Thyroid gland (tissue), 4 donors: ENCODE data around the gene TTC12. TPM values are rescaled to one million over a fixed set of nuclear protein-coding genes. Genes with fewer than 3 reads are reported as not detected.

Source experiments
- DNase-seq, 2 donors: peaks; one replicate each; pipeline ENCODE4 v3.0.0-alpha.2; 2019
- H3K27ac ChIP-seq, 3 donors: fragments of 200-600 bp; sonication (generic); 1 replicate in 2 of 3; 2 replicates in 1 of 3; pipeline ENCODE4 v1.5.1; 2016 to 2019; ENCODE audit warnings: mild to moderate bottlenecking in 1 of 3, moderate library complexity in 1 of 3
- H3K27me3 ChIP-seq: fragments of 200-600 bp; sonication (generic); one replicate; pipeline ENCODE4 v1.5.1; 2019
- H3K36me3 ChIP-seq, 2 donors: fragments of 200-600 bp; sonication (generic); one replicate each; pipeline ENCODE4 v1.5.1; 2016 to 2019
- H3K4me1 ChIP-seq, 2 donors: fragments of 200-600 bp; sonication (generic); one replicate each; pipeline ENCODE4 v1.5.1; 2017 to 2019
- H3K4me3 ChIP-seq, 3 donors: fragments of 200-600 bp; sonication (generic); replicated peaks in 1 of 3; 1 replicate in 2 of 3; 2 replicates in 1 of 3; pipeline ENCODE4 v1.5.1; 2016; ENCODE audit warnings: mild to moderate bottlenecking in 1 of 3
- H3K9me3 ChIP-seq: fragments of 200-600 bp; sonication (generic); one replicate; pipeline ENCODE4 v1.5.1; 2017
- CTCF ChIP-seq, 6 experiments: fragments of 200-600 bp in 3 of 6; fragments of 450-650 bp in 3 of 6; sonication (generic) in 3 of 6; IDR thresholded peaks; one replicate each; pipeline ENCODE4 v1.5.1; 2016 to 2019; ENCODE audit warnings: antibody characterized with exemption in 6 of 6, mild to moderate bottlenecking in 2 of 6, inconsistent platforms in 1 of 6, moderate library complexity in 1 of 6
- POLR2A ChIP-seq, 2 donors: fragments of 450-650 bp; IDR thresholded peaks; one replicate each; pipeline ENCODE4 v1.6.1; 2017; ENCODE audit warnings: antibody characterized with exemption in 2 of 2, mild to moderate bottlenecking in 2 of 2, moderate library complexity in 1 of 2
- WGBS, 2 donors: methylation state at CpG; one replicate each; pipeline ENCODE4 v1.1.5; 2017; 5-methylcytosine and 5-hydroxymethylcytosine counted together
- intact Hi-C: fragments of 100-400 bp; cut with DNase I; formaldehyde crosslinking; loops from one replicate; pipeline ENCODE4 v1.15.1; 2023
- total RNA-seq, 4 donors: library from RNA; depleted of rRNA; stranded (reverse); fragments of >200 nt; gene quantifications; one replicate each; pipeline ENCODE4 v1.2.3, GENCODE V29; 2016

The TTC12 gene
- total RNA-seq, 4 donors from 2014 or later, result 30.8 to 45.6 (median 36.8) TPM

GRCh38 chr11:113378692-113379091 lies 64.3 kb downstream of the TTC12 start:
- Histone ChIP-seq H3K36me3 (no peaks in the 10 kb centered on the region), H3K27ac (no peak overlapping the region), H3K9me3 (no peaks in the 10 kb centered on the region), H3K27me3 (no peaks in the 10 kb centered on the region), H3K4me3 (no peak overlapping the region), H3K4me1 (no peaks in the 10 kb centered on the region)
- no peak for TF ChIP-seq POLR2A (IDR thresholded peaks at IDR 0.05)
- TF ChIP-seq CTCF (IDR thresholded peaks at IDR 0.05), result no peak
- DNase-seq, result no peak
- intact Hi-C loops, result no loop called here
- WGBS, 2 donors, result 62 to 82% methylated on average over 1 of the region's 1 CpG

- H3K4me3 ChIP-seq, result no peak overlapping the region
- H3K4me1 ChIP-seq, result peaks cover 6 to 8% of the 10 kb centered on the region in 2 donors
- no peak for TF ChIP-seq CTCF (IDR thresholded peaks at IDR 0.05)
- TF ChIP-seq POLR2A (IDR thresholded peaks at IDR 0.05), result no peak
- H3K27me3 ChIP-seq, result no peaks in the 10 kb centered on the region
- DNase-seq, result no peak
- no peaks in the 10 kb centered on the region for H3K36me3 ChIP-seq
- no peaks in the 10 kb centered on the region for H3K9me3 ChIP-seq
- H3K27ac ChIP-seq, result no peak overlapping the region
- intact Hi-C loops, result no loop called here
Observed at GRCh38 chr11:113382121-113382520, 67.7 kb downstream of the TTC12 start.

GRCh38 chr11:113384551-113384950 lies 70.2 kb downstream of the TTC12 start:
- Histone ChIP-seq H3K4me3 (no peak overlapping the region), H3K27me3 (no peaks in the 10 kb centered on the region), H3K9me3 (no peaks in the 10 kb centered on the region), H3K27ac (no peak overlapping the region), H3K36me3 (no peaks in the 10 kb centered on the region), H3K4me1 (peaks cover 8 to 17% of the 10 kb centered on the region in 2 donors)
- intact Hi-C loops, result no loop called here
- 73 to 80% methylated on average over 3 of the region's 3 CpGs for WGBS, 2 donors
- TF ChIP-seq CTCF (IDR thresholded peaks at IDR 0.05) (no peak), POLR2A (IDR thresholded peaks at IDR 0.05) (no peak)
- no peak for DNase-seq

GRCh38 chr11:113385749-113386148 lies 71.4 kb downstream of the TTC12 start:
- H3K36me3 ChIP-seq, result no peaks in the 10 kb centered on the region
- H3K9me3 ChIP-seq, result no peaks in the 10 kb centered on the region
- 56 to 58% methylated on average over 3 of the region's 3 CpGs for WGBS, 2 donors
- peak; percentile 15 to 23 for DNase-seq
- TF ChIP-seq CTCF (IDR thresholded peaks at IDR 0.05), result no peak
- TF ChIP-seq POLR2A (IDR thresholded peaks at IDR 0.05), result no peak
- H3K27ac ChIP-seq, result no peak overlapping the region
- intact Hi-C loops, result no loop called here
- H3K4me1 ChIP-seq, result peaks cover 8 to 17% of the 10 kb centered on the region in 2 donors
- no peaks in the 10 kb centered on the region for H3K27me3 ChIP-seq
- no peak overlapping the region for H3K4me3 ChIP-seq

GRCh38 chr11:113386866-113387265 lies 72.5 kb downstream of the TTC12 start:
- Histone ChIP-seq H3K27me3 (no peaks in the 10 kb centered on the region), H3K27ac (no peak overlapping the region), H3K4me1 (peaks cover 8 to 17% of the 10 kb centered on the region in 2 donors), H3K36me3 (no peaks in the 10 kb centered on the region), H3K9me3 (no peaks in the 10 kb centered on the region), H3K4me3 (no peak overlapping the region)
- TF ChIP-seq POLR2A (IDR thresholded peaks at IDR 0.05) (no peak), CTCF (IDR thresholded peaks at IDR 0.05) (no peak)
- 71 to 80% methylated on average over 4 to 5 of the region's 6 CpGs for WGBS, 2 donors
- intact Hi-C loops, result no loop called here
- DNase-seq, result peak in 1 of 2 donors; percentile 16
